AG09319 (cell line): ENCODE data around the gene TMEM182.

ENCODE experiments used
- DNase-seq: peaks from one replicate; pipeline ENCODE4 v3.0.0-alpha.2; 2010; ENCODE audit warnings: low read depth; ENCODE audit errors: extremely low read depth
- CTCF ChIP-seq: IDR thresholded peaks from 2 replicates; pipeline ENCODE4 v1.5.1; 2011; ENCODE audit warnings: low read depth, mild to moderate bottlenecking, inconsistent platforms, low read length, moderate library complexity

The TMEM182 gene

GRCh38 chr2:102843764-102844443 is 82.1 kb downstream of the TMEM182 start:
- TF ChIP-seq CTCF: no peak

GRCh38 chr2:102844911-102845310 is 83.1 kb downstream of the TMEM182 start:
- DNase-seq: no peak
- TF ChIP-seq CTCF: no peak

More at GRCh38 chr2:102843764-102844443, 82.1 kb downstream of the TMEM182 start:
- DNase-seq: no peak

GRCh38 chr2:102848366-102848839 is 86.6 kb downstream of the TMEM182 start:
- TF ChIP-seq CTCF: no peak
- no peak for DNase-seq

DNA sequence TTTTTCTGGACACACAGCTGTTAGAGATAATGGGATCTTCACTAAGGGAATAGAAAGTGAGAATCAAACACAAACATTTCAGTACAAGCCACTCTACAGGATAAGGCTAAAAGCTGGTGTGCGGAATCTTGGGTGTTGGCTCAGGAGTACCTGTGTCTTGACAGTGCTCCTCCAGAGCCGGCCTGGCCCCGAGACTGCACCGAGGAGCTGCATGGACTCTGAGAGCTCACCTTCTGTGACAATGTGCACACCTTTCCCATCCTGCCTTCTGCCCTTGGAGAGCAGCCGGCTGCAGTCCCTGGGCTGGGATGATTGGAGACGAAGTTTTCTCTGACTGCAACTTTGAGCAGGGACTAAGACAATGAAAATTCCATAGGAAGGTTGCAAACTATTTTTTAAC is 89.1 kb downstream of the TMEM182 start:
- TF ChIP-seq CTCF: no peak

DNA sequence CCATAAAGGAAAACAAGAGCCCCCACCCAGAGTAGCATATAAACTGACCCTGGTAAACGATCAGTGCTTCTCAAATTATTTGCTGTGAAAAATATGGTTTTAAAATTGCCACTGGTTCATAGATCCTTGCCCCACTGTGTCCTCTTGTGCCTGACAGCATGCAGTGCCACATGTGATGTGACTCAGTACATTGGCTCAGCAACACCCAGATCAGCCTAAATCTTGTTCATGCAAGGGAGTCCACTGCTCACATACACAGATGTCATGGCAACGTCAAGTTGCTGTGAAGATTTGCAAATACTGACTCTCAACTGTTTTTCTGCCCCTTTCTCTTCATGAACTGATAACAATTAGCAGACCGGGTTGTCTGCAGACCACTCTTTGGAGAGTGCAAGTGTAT is 91.0 kb downstream of the TMEM182 start:
- no peak for TF ChIP-seq CTCF
- no peak for DNase-seq

More for the DNA sequence above, 89.1 kb downstream of the TMEM182 start:
- DNase-seq: no peak
